Osteoblast (primary cell): ENCODE data around the gene IL4R. TPM values are rescaled to one million over a fixed set of nuclear protein-coding genes. Genes with fewer than 3 reads are reported as not detected.
A peak's percentile ranks its signal among the peaks of the same experiment; 100 is the strongest.

ENCODE experiments used
- DNase-seq: peaks from one replicate; pipeline ENCODE4 v3.0.0; 2011; ENCODE audit warnings: low spot score, mixed read lengths; ENCODE audit not compliant: insufficient read length; ENCODE audit errors: missing footprints
- H2AFZ ChIP-seq: 2 replicates; pipeline ENCODE4 v1.6.0; 2011; ENCODE audit warnings: mild to moderate bottlenecking, low read length
- H3K27ac ChIP-seq: 2 replicates; pipeline ENCODE4 v1.5.1; 2011; ENCODE audit warnings: mild to moderate bottlenecking, low read depth, low read length, moderate library complexity
- H3K27me3 ChIP-seq: 2 replicates; pipeline ENCODE4 v1.6.0; 2012; ENCODE audit warnings: mild to moderate bottlenecking, control low read depth, inconsistent platforms, low read length, moderate library complexity; ENCODE audit not compliant: insufficient read depth
- H3K36me3 ChIP-seq: 2 replicates; pipeline ENCODE4 v1.5.1; 2011; ENCODE audit warnings: mild to moderate bottlenecking, low read length, control low read depth, moderate library complexity; ENCODE audit not compliant: insufficient read depth
- H3K4me1 ChIP-seq: 2 replicates; pipeline ENCODE4 v1.5.1; 2011; ENCODE audit warnings: mild to moderate bottlenecking, low read length, control low read depth, moderate library complexity; ENCODE audit not compliant: insufficient read depth
- H3K4me2 ChIP-seq: 2 replicates; pipeline ENCODE4 v1.6.0; 2011; ENCODE audit warnings: mild to moderate bottlenecking, low read length; ENCODE audit not compliant: insufficient read depth
- H3K4me3 ChIP-seq: fragments of 200-600 bp; sonication (generic); 3 replicates; pipeline ENCODE4 v1.5.1; 2012; ENCODE audit warnings: mild to moderate bottlenecking, low read length, inconsistent platforms; ENCODE audit not compliant: insufficient read depth
- H3K79me2 ChIP-seq: 2 replicates; pipeline ENCODE4 v1.6.0; 2012; ENCODE audit warnings: mild to moderate bottlenecking, low read length, control low read depth, inconsistent platforms; ENCODE audit not compliant: insufficient read depth
- H3K9me3 ChIP-seq: 2 replicates; pipeline ENCODE4 v1.5.1; 2011; ENCODE audit warnings: low read depth, low read length, control low read depth
- H4K20me1 ChIP-seq: 2 replicates; pipeline ENCODE4 v1.6.0; 2012; ENCODE audit warnings: mild to moderate bottlenecking, low read length, control low read depth; ENCODE audit not compliant: insufficient read depth
- CTCF ChIP-seq: IDR thresholded peaks from 2 replicates; pipeline ENCODE4 v1.5.1; 2011; ENCODE audit warnings: mild to moderate bottlenecking, low read depth, low read length, moderate library complexity; ENCODE audit errors: extremely low read depth
- total RNA-seq: library from RNA; depleted of rRNA; stranded (reverse); fragments of >200 nt; gene quantifications from 2 replicates; pipeline ENCODE4 v1.2.3, GENCODE V29; 2012

IL4R gene
- 28.0 and 32.9 TPM in 2 replicates for total RNA-seq

- peaks cover 46% of the 10 kb centered on the region for H3K4me1 ChIP-seq
- H3K4me2 ChIP-seq: peak within 1 kb of the TSS; percentile 73
- peak within 1 kb of the TSS; percentile 89 for H3K4me3 ChIP-seq
- H3K27me3 ChIP-seq: no peaks in the 10 kb centered on the region
- peak within 1 kb of the TSS; percentile 24 for H2AFZ ChIP-seq
- peaks cover 46% of the 10 kb centered on the region for H3K79me2 ChIP-seq
- DNase-seq: peak; percentile 96
- H3K36me3 ChIP-seq: peaks cover 8% of the 10 kb centered on the region
- no peaks in the 10 kb centered on the region for H3K9me3 ChIP-seq
- H4K20me1 ChIP-seq: peaks cover 9% of the 10 kb centered on the region
- no peak for TF ChIP-seq CTCF
- H3K27ac ChIP-seq: peak within 1 kb of the TSS; percentile 94
These were observed at the start of gene IL4R for GRCh38 chr16:27313422-27314160. Gene IL4R (plus strand): TSS chr16:27313974. CDS start chr16:27340204, 26,230 bp downstream.

GRCh38 chr16:27264151-27264550 lies 49.6 kb upstream of the IL4R start:
- Histone ChIP-seq H3K4me1 (peaks cover 14% of the 10 kb centered on the region), H3K79me2 (peaks cover 36% of the 10 kb centered on the region), H3K27me3 (no peaks in the 10 kb centered on the region), H3K36me3 (no peaks in the 10 kb centered on the region), H4K20me1 (no peaks in the 10 kb centered on the region), H3K27ac (peak overlapping the region; percentile 46), H3K4me3 (no peak overlapping the region), H2AFZ (no peak overlapping the region), H3K4me2 (peak overlapping the region; percentile 12), H3K9me3 (no peaks in the 10 kb centered on the region)
- TF ChIP-seq CTCF: no peak
- no peak for DNase-seq

GRCh38 chr16:27265982-27266381 lies 47.8 kb upstream of the IL4R start:
- Histone ChIP-seq H3K4me1 (peaks cover 18% of the 10 kb centered on the region), H3K4me2 (no peak overlapping the region), H3K79me2 (peaks cover 30% of the 10 kb centered on the region), H3K27me3 (no peaks in the 10 kb centered on the region), H2AFZ (no peak overlapping the region), H3K36me3 (no peaks in the 10 kb centered on the region), H3K27ac (no peak overlapping the region), H4K20me1 (no peaks in the 10 kb centered on the region), H3K9me3 (no peaks in the 10 kb centered on the region), H3K4me3 (no peak overlapping the region)
- no peak for DNase-seq
- no peak for TF ChIP-seq CTCF

GRCh38 chr16:27267037-27267677 lies 46.6 kb upstream of the IL4R start:
- Histone ChIP-seq H4K20me1 (no peaks in the 10 kb centered on the region), H3K36me3 (no peaks in the 10 kb centered on the region), H3K4me2 (peak overlapping the region; percentile 96), H3K27me3 (no peaks in the 10 kb centered on the region), H3K4me1 (peaks cover 18% of the 10 kb centered on the region), H3K4me3 (no peak overlapping the region), H2AFZ (no peak overlapping the region), H3K9me3 (no peaks in the 10 kb centered on the region), H3K27ac (no peak overlapping the region), H3K79me2 (peaks cover 25% of the 10 kb centered on the region)
- no peak for TF ChIP-seq CTCF
- no peak for DNase-seq
